ENCODE measurements around the gene TLCD3B. TPM values are rescaled to one million over a fixed set of nuclear protein-coding genes. Genes with fewer than 3 reads are reported as not detected.
A peak's percentile ranks its signal among the peaks of the same experiment; 100 is the strongest.

TLCD3B gene
- 1.6 TPM for polyA plus RNA-seq (ENCODE audit: insufficient read length)

- no peak for DNase-seq
These were observed at the start of gene TLCD3B for GRCh38 chr16:30030841-30031413. TSS of gene TLCD3B (minus strand) at chr16:30031271. CDS start at chr16:30030527, 744 bp downstream.

GRCh38 chr16:30079480-30079879, 48.4 kb upstream of the TLCD3B start:
- no peak for DNase-seq

GRCh38 chr16:30078744-30079143, 47.7 kb upstream of the TLCD3B start:
- no peak for DNase-seq

- no peak for DNase-seq
These were observed 46.6 kb upstream of the TLCD3B start for GRCh38 chr16:30077656-30078055.

- DNase-seq: no peak
These were observed 45.3 kb upstream of the TLCD3B start for GRCh38 chr16:30076276-30076791.

- peak; percentile 92 for DNase-seq
These were observed 44.6 kb upstream of the TLCD3B start, which contains the start of gene PPP4C for GRCh38 chr16:30075503-30076275. TSS of gene PPP4C (plus strand) at chr16:30075994. CDS start at chr16:30076378, 384 bp downstream.

GRCh38 chr16:30070490-30070889, 39.4 kb upstream of the TLCD3B start:
- DNase-seq: no peak

GRCh38 chr16:30069611-30070462, 38.8 kb upstream of the TLCD3B start:
- DNase-seq: no peak

- DNase-seq: no peak
These were observed 37.9 kb upstream of the TLCD3B start for GRCh38 chr16:30068750-30069610.

- DNase-seq: no peak
These were observed 37.3 kb upstream of the TLCD3B start for GRCh38 chr16:30068333-30068732.

GRCh38 chr16:30067584-30067916, 36.5 kb upstream of the TLCD3B start:
- DNase-seq: no peak

GRCh38 chr16:30066761-30067583, 35.9 kb upstream of the TLCD3B start:
- DNase-seq: no peak

GRCh38 chr16:30065943-30066760, 35.1 kb upstream of the TLCD3B start:
- DNase-seq: no peak

- peak; percentile 99 for DNase-seq
These were observed 34.3 kb upstream of the TLCD3B start, which contains the start of gene ALDOA for GRCh38 chr16:30065102-30065942. TSS of gene ALDOA (plus strand) at chr16:30065760. CDS start at chr16:30066898, 1,138 bp downstream.

- no peak for DNase-seq
These were observed 33.6 kb upstream of the TLCD3B start for GRCh38 chr16:30064729-30065101.

- DNase-seq: peak; percentile 66
These were observed 33.0 kb upstream of the TLCD3B start for GRCh38 chr16:30063893-30064728.

GRCh38 chr16:30063278-30063892, 32.3 kb upstream of the TLCD3B start:
- DNase-seq: no peak
